SH-SY5Y (cell line): ENCODE measurements around the gene NUP50.

Experiments used
- GATA2 ChIP-seq: IDR thresholded peaks from 2 replicates; pipeline ENCODE4 v1.6.1; 2011; ENCODE audit warnings: mild to moderate bottlenecking, low read depth, low read length
- GATA3 ChIP-seq: IDR thresholded peaks from 2 replicates; pipeline ENCODE4 v1.6.1; 2011; ENCODE audit warnings: low read depth, mild to moderate bottlenecking, low read length, moderate library complexity

- TF ChIP-seq GATA2 (no peak), GATA3 (no peak)
Measured at GRCh38 chr22:45230026-45230721, 66.4 kb downstream of the NUP50 start.
